Fibroblast of lung (primary cell): ENCODE results near the gene OSBPL1A.

Experiments used
- CTCF ChIP-seq, 2 donors: IDR thresholded peaks in 1 of 2; conservative IDR thresholded peaks in 1 of 2; 1 replicate in 1 of 2; 2 replicates in 1 of 2; pipeline ENCODE4 v1.5.1; 2011 to 2012; ENCODE audit warnings: low read length in 2 of 2, control low read depth in 1 of 2, inconsistent platforms in 1 of 2, low read depth in 1 of 2, mild to moderate bottlenecking in 1 of 2
- EZH2 ChIP-seq: IDR thresholded peaks from 2 replicates; pipeline ENCODE4 v1.5.1; 2012; ENCODE audit warnings: low read length, control low read depth, mild to moderate bottlenecking; ENCODE audit errors: missing control alignments

- no peak for TF ChIP-seq EZH2
- TF ChIP-seq CTCF (conservative IDR thresholded peaks at IDR 0.05 in 1 of 2, IDR thresholded peaks at IDR 0.05 in 1 of 2; ENCODE audit: low read depth in 1 of 2, low read length in 2 of 2) = no peak
Measured at GRCh38 chr18:24127735-24128134, 269.9 kb downstream of the OSBPL1A start.
